H1 (cell line): Measurements from ENCODE around the gene KAT8. TPM values are rescaled to one million over a fixed set of nuclear protein-coding genes. Genes with fewer than 3 reads are reported as not detected.

Source experiments
- CTCF ChIA-PET: fragments of 300-600 bp; sonication (Branson Sonifier 250); formaldehyde crosslinking; loops from one replicate; lab custom pipeline; 2021; ENCODE audit not compliant: partially characterized antibody; lab: Charles Lee
- POLR2A ChIA-PET: fragments of 300-600 bp; sonication (Branson Sonifier 250); formaldehyde crosslinking; loops from one replicate; lab custom pipeline; 2021; ENCODE audit warnings: inconsistent platforms; ENCODE audit not compliant: partially characterized antibody; lab: Charles Lee
- DNase-seq, 2 experiments: peaks; one replicate each; pipeline versions ENCODE4 v3.0.0 to v3.0.0-alpha.2; 2010 to 2022; ENCODE audit warnings: low spot score in 2 of 2, low read depth in 1 of 2, mixed read lengths in 1 of 2
- FAIRE-seq: peaks from 2 replicates; lab custom pipeline; 2011; peaks lifted over from hg19 to GRCh38; lab: Jason Lieb, UNC
- H2AFZ ChIP-seq: 2 replicates; pipeline ENCODE4 v1.8.1; 2012; ENCODE audit warnings: low read length, inconsistent platforms
- H2AK5ac ChIP-seq: 2 replicates; pipeline ENCODE4 v1.6.1; 2013; ENCODE audit warnings: low read depth, low read length
- H2BK120ac ChIP-seq: replicated peaks from 2 replicates; pipeline ENCODE3; 2013; ENCODE audit warnings: low read depth, low read length, inconsistent platforms
- H2BK12ac ChIP-seq: 2 replicates; pipeline ENCODE4 v1.6.1; 2013; ENCODE audit warnings: low read depth, low read length
- H2BK15ac ChIP-seq: 2 replicates; pipeline ENCODE4 v1.6.1; 2013; ENCODE audit warnings: low read length
- H2BK20ac ChIP-seq: 2 replicates; pipeline ENCODE4 v1.6.1; 2013; ENCODE audit warnings: low read length
- H2BK5ac ChIP-seq: 2 replicates; pipeline ENCODE4 v1.6.1; 2013; ENCODE audit warnings: low read depth, low read length
- H3K14ac ChIP-seq: 2 replicates; pipeline ENCODE4 v1.6.1; 2013; ENCODE audit warnings: inconsistent platforms; ENCODE audit not compliant: insufficient read length
- H3K18ac ChIP-seq: 2 replicates; pipeline ENCODE4 v1.6.1; 2013; ENCODE audit warnings: low read length; ENCODE audit errors: extremely low read depth
- H3K23ac ChIP-seq: 2 replicates; pipeline ENCODE4 v1.6.1; 2013; ENCODE audit warnings: inconsistent platforms; ENCODE audit not compliant: insufficient read length
- H3K23me2 ChIP-seq: 2 replicates; pipeline ENCODE4 v1.6.1; 2013; ENCODE audit warnings: low read depth, low read length
- H3K27ac ChIP-seq: 2 replicates; pipeline ENCODE4 v1.6.1; 2011; ENCODE audit warnings: low read depth, low read length, inconsistent platforms
- H3K27me3 ChIP-seq, 4 experiments: replicated peaks in 1 of 4; 1 replicate in 1 of 4; 2 replicates in 3 of 4; pipeline versions ENCODE4 v1.6.1 to v1.8.1; 2011 to 2013; ENCODE audit warnings: low read length in 3 of 4, mild to moderate bottlenecking in 3 of 4, inconsistent platforms in 2 of 4, mixed read lengths in 2 of 4, moderate library complexity in 1 of 4; ENCODE audit not compliant: control insufficient read depth in 3 of 4, insufficient read depth in 3 of 4; ENCODE audit errors: extremely low read depth in 1 of 4
- H3K36me3 ChIP-seq, 4 experiments: 2 replicates each; pipeline versions ENCODE4 v1.6.1 to v1.8.1; 2011 to 2013; ENCODE audit warnings: mild to moderate bottlenecking in 4 of 4, low read length in 3 of 4, moderate library complexity in 2 of 4, control low read depth in 1 of 4, inconsistent platforms in 1 of 4; ENCODE audit not compliant: insufficient read depth in 4 of 4, control insufficient read depth in 2 of 4
- H3K4ac ChIP-seq: replicated peaks from 2 replicates; pipeline ENCODE3; 2013; ENCODE audit warnings: low read length, low read depth, mixed read lengths, inconsistent platforms; ENCODE audit not compliant: insufficient read length
- H3K4me1 ChIP-seq, 4 experiments: replicated peaks in 1 of 4; 1 replicate in 1 of 4; 2 replicates in 3 of 4; pipeline versions ENCODE4 v1.6.1 to v1.8.1; 2011 to 2013; ENCODE audit warnings: low read length in 3 of 4, inconsistent platforms in 2 of 4, mixed read lengths in 1 of 4; ENCODE audit not compliant: insufficient read depth in 4 of 4, control insufficient read depth in 3 of 4
- H3K4me2 ChIP-seq, 2 experiments: 2 replicates each; pipeline versions ENCODE4 v1.6.1 to v1.8.1; 2011 to 2013; ENCODE audit warnings: low read depth in 2 of 2, low read length in 2 of 2, control low read depth in 1 of 2, inconsistent platforms in 1 of 2, mild to moderate bottlenecking in 1 of 2; ENCODE audit not compliant: insufficient read depth in 1 of 2
- H3K4me3 ChIP-seq, 4 experiments: fragments of 200-600, 300-600 bp in 1 of 4; sonication (generic), shearing (Covaris generic), sonication (Bioruptor Twin) in 1 of 4; 2 replicates each; pipeline versions ENCODE4 v1.5.1 to v1.8.1; 2011 to 2016; ENCODE audit warnings: low read length in 4 of 4, low read depth in 3 of 4, control low read depth in 2 of 4, inconsistent platforms in 2 of 4, mild to moderate bottlenecking in 2 of 4, mixed read lengths in 1 of 4, moderate library complexity in 1 of 4; ENCODE audit not compliant: insufficient read depth in 2 of 4; ENCODE audit errors: extremely low read depth in 1 of 4
- H3K56ac ChIP-seq: replicated peaks from 2 replicates; pipeline ENCODE3; 2013; ENCODE audit warnings: low read depth, mild to moderate bottlenecking, mixed read lengths, low read length, inconsistent platforms; ENCODE audit not compliant: insufficient read length
- H3K79me1 ChIP-seq: 2 replicates; pipeline ENCODE4 v1.6.1; 2013; ENCODE audit warnings: low read depth, low read length, control low read depth
- H3K79me2 ChIP-seq, 2 experiments: 2 replicates each; pipeline versions ENCODE4 v1.6.1 to v1.8.1; 2012 to 2013; ENCODE audit warnings: low read length in 2 of 2, mild to moderate bottlenecking in 2 of 2, inconsistent platforms in 1 of 2; ENCODE audit not compliant: insufficient read depth in 2 of 2, control insufficient read depth in 1 of 2
- H3K9ac ChIP-seq, 4 experiments: replicated peaks in 1 of 4; 1 replicate in 1 of 4; 2 replicates in 3 of 4; pipeline versions ENCODE4 v1.6.1 to v1.8.1; 2011 to 2013; ENCODE audit warnings: low read depth in 3 of 4, low read length in 3 of 4, control low read depth in 2 of 4, mild to moderate bottlenecking in 2 of 4, moderate library complexity in 2 of 4, inconsistent platforms in 1 of 4; ENCODE audit errors: extremely low read depth in 1 of 4
- H3K9me3 ChIP-seq, 2 experiments: 2 replicates each; pipeline versions ENCODE4 v1.6.1 to v1.8.1; 2012 to 2013; ENCODE audit warnings: mild to moderate bottlenecking in 2 of 2, moderate library complexity in 2 of 2, control low read depth in 1 of 2, inconsistent platforms in 1 of 2, low read depth in 1 of 2, low read length in 1 of 2, mixed read lengths in 1 of 2; ENCODE audit not compliant: insufficient read depth in 2 of 2
- H4K20me1 ChIP-seq, 2 experiments: replicated peaks in 1 of 2; 2 replicates each; pipeline versions ENCODE3 to v1.8.1; 2011 to 2013; ENCODE audit warnings: inconsistent platforms in 2 of 2, low read length in 2 of 2, mild to moderate bottlenecking in 1 of 2; ENCODE audit not compliant: insufficient read depth in 2 of 2, control insufficient read depth in 1 of 2
- H4K5ac ChIP-seq: 2 replicates; pipeline ENCODE4 v1.6.1; 2013; ENCODE audit warnings: low read length, low read depth, mixed read lengths, inconsistent platforms; ENCODE audit not compliant: insufficient read length
- H4K8ac ChIP-seq: 2 replicates; pipeline ENCODE4 v1.8.0; 2013; ENCODE audit warnings: mild to moderate bottlenecking, moderate library complexity, low read length, inconsistent platforms; ENCODE audit not compliant: insufficient read depth; ENCODE audit errors: extremely low read depth
- H4K91ac ChIP-seq: replicated peaks from 2 replicates; pipeline ENCODE3; 2013; ENCODE audit warnings: low read length, mixed read lengths, inconsistent platforms; ENCODE audit not compliant: insufficient read length
- ATF2 ChIP-seq: IDR thresholded peaks from 2 replicates; pipeline ENCODE4 v1.6.1; 2012; ENCODE audit warnings: low read length, inconsistent platforms
- ATF3 ChIP-seq: IDR thresholded peaks from 2 replicates; pipeline ENCODE4 v1.6.1; 2011; ENCODE audit warnings: low read depth, mild to moderate bottlenecking, low read length; ENCODE audit not compliant: insufficient read depth
- CBX8 ChIP-seq: fragments of 300-800, 300-1000 bp; sonication (generic); IDR thresholded peaks from 2 replicates; pipeline ENCODE4 v1.7.1; 2016; ENCODE audit warnings: low read depth, low read length, borderline replicate concordance
- EGR1 ChIP-seq: IDR thresholded peaks from 2 replicates; pipeline ENCODE4 v1.6.1; 2011; ENCODE audit warnings: low read depth, low read length, borderline replicate concordance
- EZH2 ChIP-seq: fragments of 200-600 bp; sonication (generic); IDR thresholded peaks from 2 replicates; pipeline ENCODE4 v1.7.1; 2012; ENCODE audit warnings: low read depth, mild to moderate bottlenecking, moderate library complexity, low read length, inconsistent platforms; ENCODE audit not compliant: severe bottlenecking
- HDAC2 ChIP-seq, 2 experiments: fragments of 300-600 bp in 1 of 2; sonication (generic) in 1 of 2; IDR thresholded peaks; 2 replicates each; pipeline ENCODE4 v1.6.1; 2011 to 2012; ENCODE audit warnings: low read depth in 2 of 2, low read length in 2 of 2, mild to moderate bottlenecking in 2 of 2, moderate library complexity in 2 of 2, borderline replicate concordance in 1 of 2, inconsistent platforms in 1 of 2
- KDM4A ChIP-seq: IDR thresholded peaks from one replicate; pipeline ENCODE4 v1.7.1; 2012; ENCODE audit warnings: low read depth, mild to moderate bottlenecking, moderate library complexity, low read length, inconsistent platforms; ENCODE audit not compliant: severe bottlenecking
- POU5F1 ChIP-seq: IDR thresholded peaks from 2 replicates; pipeline ENCODE4 v1.6.1; 2011; ENCODE audit warnings: low read depth, mild to moderate bottlenecking, low read length, moderate library complexity
- TAF7 ChIP-seq: optimal IDR thresholded peaks from 2 replicates; pipeline ENCODE3; 2011; ENCODE audit warnings: low read depth, mild to moderate bottlenecking, inconsistent platforms, low read length, moderate library complexity, borderline replicate concordance
- WGBS, 2 experiments: shearing (Covaris generic) in 1 of 2; methylation state at CpG; one replicate each; pipeline versions ENCODE4 v1.1.6 to v1.1.7; 2013 to 2015; ENCODE audit warnings: low lambda C conversion rate in 2 of 2, mixed read lengths in 2 of 2, inconsistent platforms in 1 of 2, low coverage in 1 of 2, missing lambda C conversion rate in 1 of 2; ENCODE audit not compliant: insufficient replicate concordance in 2 of 2, insufficient coverage in 1 of 2, insufficient read length in 1 of 2; ENCODE audit errors: extremely low coverage in 1 of 2, missing lambda C conversion rate in 1 of 2; 5-methylcytosine and 5-hydroxymethylcytosine counted together
- polyA plus RNA-seq, 7 experiments: library from polyadenylated mRNA; depleted of rRNA in 3 of 7; stranded (reverse) in 5 of 7; unstranded in 2 of 7; fragments of >200 nt in 5 of 7; fragments of 200-250 nt in 2 of 7; gene quantifications; 1 replicate in 5 of 7; 2 replicates in 1 of 7; 4 replicates in 1 of 7; pipeline versions ENCODE4 v1.2.1 to v1.2.3, GENCODE V29; 2011 to 2013; ENCODE audit warnings: missing spikeins in 2 of 7, mixed read lengths in 2 of 7
- total RNA-seq: library from RNA; stranded (reverse); fragmentation: NEBNext Ultra II Directional; extraction: Animal tissue kit (Norgen Biotek cat#: 25700); gene quantifications from 2 replicates; pipeline ENCODE4 v1.2.1, GENCODE V29; 2021

KAT8 gene
- total and polyA plus RNA-seq, 2 of the 8 experiments (the other 6 are each of a cell fraction or from before 2014, with no cell fraction given) = 52.6 to 61.6 TPM

- Histone ChIP-seq H3K36me3 (peaks cover 0 to 13% (median 4%) of the 10 kb centered on the region in 4 experiments; a peak in 5 of 8 replicates), H2BK120ac (peak overlapping the region; percentile 43), H3K79me2 (peaks cover 0 to 7% of the 10 kb centered on the region in 2 experiments; a peak in 1 of 4 replicates), H3K4me3 (peak overlapping the region; percentile 87 to 96 (median 92)), H3K56ac (peak overlapping the region; percentile 82), H3K79me1 (peaks cover 10% of the 10 kb centered on the region), H3K27ac (peak overlapping the region; percentile 16; the same call in 1 of the 2 replicates), H3K9me3 (no peaks in the 10 kb centered on the region), H4K91ac (peak overlapping the region; percentile 55), H3K23me2 (peaks cover 10% of the 10 kb centered on the region), H3K4ac (peak overlapping the region; percentile 3), H2BK15ac (no peak overlapping the region), H3K9ac (peak overlapping the region; percentile 46 to 83 (median 73)), H2BK12ac (0 out of 2 replicates have a peak overlapping the region, but pooled peaks have one; percentile 23), H4K20me1 (peaks cover 4 to 16% of the 10 kb centered on the region in 2 experiments), H3K18ac (peak overlapping the region; percentile 87; the same call in 1 of the 2 replicates), H4K8ac (peak overlapping the region; percentile 83), H3K23ac (no peak overlapping the region), H4K5ac (peak overlapping the region; percentile 89), H3K4me1 (peaks cover 0 to 9% (median 3%) of the 10 kb centered on the region in 4 experiments; a peak in 4 of 7 replicates), H2BK5ac (peak overlapping the region; percentile 86; the same call in 1 of the 2 replicates), H3K4me2 (peak overlapping the region; percentile 85 to 91), H2BK20ac (no peak overlapping the region), H2AFZ (peak overlapping the region; percentile 54; the same call in 1 of the 2 replicates), H2AK5ac (no peak overlapping the region), H3K14ac (peak overlapping the region; percentile 91), H3K27me3 (no peaks in the 10 kb centered on the region)
- FAIRE-seq (no peak), DNase-seq (no peak)
- WGBS, 2 experiments = 3% methylated on average over 20 of the region's 20 CpGs; no CpG with 5 or more reads in 1 of the 2 experiments
- ChIA-PET CTCF (interaction anchor here (1.4 kb wide), 2 partner anchors 20 to 33 kb away, joined by 3 to 5 read pairs; partner anchors contain the start of genes ZNF646 and ZNF668), POLR2A (interaction anchor here (0.7 to 4.2 kb wide), 12 partner anchors 8 to 125 kb away, joined by 3 to 26 read pairs (median 4); partner anchors contain the start of genes FUS, HSD3B7, KAT8 and ZNF646)
- TF ChIP-seq TAF7 (no peak), EZH2 (no peak), EGR1 (no peak), HDAC2 (IDR thresholded peaks at IDR 0.05; ENCODE audit: borderline replicate concordance in 1 of 2, low read depth in 2 of 2, low read length in 2 of 2) (peak in 1 of 2 experiments; percentile 94; a peak in 1 of 4 replicates), ATF2 (no peak), ATF3 (no peak), CBX8 (no peak), POU5F1 (no peak), KDM4A (no peak)
These were observed 23.4 kb upstream of the KAT8 start for GRCh38 chr16:31094088-31094423.
